Prostate gland (tissue), 2 donors: ENCODE measurements around the gene MCCD1.

Experiments used
- CTCF ChIP-seq, 4 experiments: fragments of 200-600 bp in 2 of 4; fragments of 450-650 bp in 2 of 4; sonication (generic) in 2 of 4; IDR thresholded peaks; 1 replicate in 3 of 4; 2 replicates in 1 of 4; pipeline ENCODE4 v1.5.1; 2016 to 2019; ENCODE audit warnings: antibody characterized with exemption in 4 of 4, mild to moderate bottlenecking in 2 of 4, moderate library complexity in 2 of 4
- POLR2AphosphoS5 ChIP-seq: sonication (generic); formaldehyde crosslinking; IDR thresholded peaks from one replicate; pipeline ENCODE4 v1.6.1; 2017; ENCODE audit warnings: antibody characterized with exemption

GRCh38 chr6:31529329-31530150, 778 bp downstream of the MCCD1 start:
- no peak for TF ChIP-seq CTCF (IDR thresholded peaks at IDR 0.05)
- no peak for TF ChIP-seq POLR2AphosphoS5
